GM12874 (cell line): Measurements from ENCODE around the gene SLC38A11.

Source experiments
- CTCF ChIP-seq: IDR thresholded peaks from 2 replicates; pipeline ENCODE4 v1.5.1; 2011; ENCODE audit warnings: low read depth, mild to moderate bottlenecking, control low read depth, low read length, moderate library complexity; ENCODE audit not compliant: insufficient read depth

Gene SLC38A11

GRCh38 chr2:164913011-164913410 is 42.3 kb downstream of the SLC38A11 start:
- TF ChIP-seq CTCF, result no peak

DNA sequence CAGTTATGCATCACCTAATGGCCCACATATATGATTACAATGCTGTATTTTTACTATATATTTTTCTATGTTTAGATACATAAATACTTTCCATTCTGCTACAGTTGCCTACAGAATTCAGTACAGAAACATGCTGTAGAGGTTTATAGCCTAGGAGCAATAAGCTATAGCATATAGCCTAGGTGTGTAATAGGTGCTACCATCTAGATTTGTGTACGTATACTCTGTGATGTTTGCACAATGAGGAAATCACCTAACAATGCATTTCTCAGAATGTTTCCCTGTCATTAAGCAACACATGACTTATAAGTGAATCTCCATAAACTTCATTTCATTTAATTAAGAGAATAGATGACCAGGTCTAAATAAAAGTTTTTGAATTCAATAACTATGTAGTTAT is 43.5 kb downstream of the SLC38A11 start:
- no peak for TF ChIP-seq CTCF

GRCh38 chr2:164910101-164910899 is 45.0 kb downstream of the SLC38A11 start:
- TF ChIP-seq CTCF, result no peak

GRCh38 chr2:164906947-164907346 is 48.4 kb downstream of the SLC38A11 start:
- TF ChIP-seq CTCF, result no peak

GRCh38 chr2:164905307-164905706 is 50.0 kb downstream of the SLC38A11 start:
- no peak for TF ChIP-seq CTCF

DNA sequence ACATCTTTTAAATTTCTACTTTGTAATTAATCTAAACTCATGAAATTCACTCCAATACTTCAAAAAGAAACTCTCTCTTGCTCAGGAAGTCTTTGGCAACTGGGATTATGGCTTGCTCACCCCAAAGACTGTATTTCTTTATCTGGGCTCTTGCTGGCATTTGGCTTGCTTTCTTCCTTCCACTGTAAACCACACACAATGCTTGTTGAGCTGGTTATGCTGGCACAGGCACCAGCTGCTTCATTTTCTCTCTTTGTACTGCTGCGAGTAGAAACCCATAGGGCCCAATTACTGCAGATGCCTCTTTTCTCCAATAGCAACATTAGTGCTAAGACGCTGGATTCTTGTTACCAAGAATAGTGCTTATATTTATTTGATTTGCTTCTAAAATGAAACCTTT is 51.4 kb downstream of the SLC38A11 start:
- TF ChIP-seq CTCF, result no peak

GRCh38 chr2:164903204-164903603 is 52.1 kb downstream of the SLC38A11 start:
- no peak for TF ChIP-seq CTCF

DNA sequence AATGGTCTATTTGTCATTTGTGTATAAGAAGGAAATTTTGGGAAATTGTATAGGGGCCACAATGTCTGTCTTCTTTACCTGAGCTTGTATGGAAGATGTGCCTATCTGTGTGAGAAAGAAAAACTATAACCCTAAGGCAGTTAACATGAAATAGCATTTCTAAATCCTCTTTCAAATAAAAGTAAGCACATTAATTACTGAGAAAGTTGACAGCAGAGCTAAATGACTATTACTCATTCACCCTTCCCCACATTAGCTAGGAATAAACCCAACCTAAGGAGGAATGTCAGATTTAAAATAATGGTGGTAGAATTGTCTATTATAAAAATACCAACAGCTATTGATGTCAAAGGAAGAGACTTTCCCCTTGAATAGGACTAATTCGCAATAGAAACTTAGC is 56.2 kb downstream of the SLC38A11 start:
- no peak for TF ChIP-seq CTCF
